Ovary (tissue), 3 donors: ENCODE measurements around the gene EMID1.

Source experiments
- POLR2A ChIP-seq: fragments of 450-650 bp; IDR thresholded peaks from one replicate; pipeline ENCODE4 v1.6.1; 2017; ENCODE audit warnings: antibody characterized with exemption, mild to moderate bottlenecking, moderate library complexity
- TF ChIP-seq, protein P1 (sequence below), 3 donors: fragments of 450-650 bp in 2 of 3; fragments of 200-600 bp in 1 of 3; IDR thresholded peaks; one replicate each; pipeline versions ENCODE4 v1.5.1 to v1.8.0; 2016 to 2022; ENCODE audit warnings: antibody characterized with exemption in 3 of 3, mild to moderate bottlenecking in 1 of 3
- donor health status: DM: no; HTN: no; CAD: no.

- TF ChIP-seq, protein P1, sequence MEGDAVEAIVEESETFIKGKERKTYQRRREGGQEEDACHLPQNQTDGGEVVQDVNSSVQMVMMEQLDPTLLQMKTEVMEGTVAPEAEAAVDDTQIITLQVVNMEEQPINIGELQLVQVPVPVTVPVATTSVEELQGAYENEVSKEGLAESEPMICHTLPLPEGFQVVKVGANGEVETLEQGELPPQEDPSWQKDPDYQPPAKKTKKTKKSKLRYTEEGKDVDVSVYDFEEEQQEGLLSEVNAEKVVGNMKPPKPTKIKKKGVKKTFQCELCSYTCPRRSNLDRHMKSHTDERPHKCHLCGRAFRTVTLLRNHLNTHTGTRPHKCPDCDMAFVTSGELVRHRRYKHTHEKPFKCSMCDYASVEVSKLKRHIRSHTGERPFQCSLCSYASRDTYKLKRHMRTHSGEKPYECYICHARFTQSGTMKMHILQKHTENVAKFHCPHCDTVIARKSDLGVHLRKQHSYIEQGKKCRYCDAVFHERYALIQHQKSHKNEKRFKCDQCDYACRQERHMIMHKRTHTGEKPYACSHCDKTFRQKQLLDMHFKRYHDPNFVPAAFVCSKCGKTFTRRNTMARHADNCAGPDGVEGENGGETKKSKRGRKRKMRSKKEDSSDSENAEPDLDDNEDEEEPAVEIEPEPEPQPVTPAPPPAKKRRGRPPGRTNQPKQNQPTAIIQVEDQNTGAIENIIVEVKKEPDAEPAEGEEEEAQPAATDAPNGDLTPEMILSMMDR (IDR thresholded peaks at IDR 0.05): no peak
- no peak for TF ChIP-seq POLR2A
Observed at GRCh38 chr22:29175312-29175835, 30.3 kb upstream of the EMID1 start.
